Hepatocyte (in vitro differentiated cells): ENCODE results near the gene OBP2A.

Source experiments
- EZH2phosphoT487 ChIP-seq: fragments of 200-600 bp; sonication (generic); IDR thresholded peaks from one replicate; pipeline ENCODE4 v1.6.1; 2018; ENCODE audit warnings: antibody characterized with exemption, mild to moderate bottlenecking, low read depth, moderate library complexity; ENCODE audit not compliant: unreplicated experiment, severe bottlenecking
- TF ChIP-seq, protein P1 (sequence below): fragments of 200-600 bp; sonication (generic); IDR thresholded peaks from 2 replicates; pipeline ENCODE4 v1.5.1; 2016; ENCODE audit warnings: antibody characterized with exemption, mild to moderate bottlenecking; ENCODE audit not compliant: poor library complexity

DNA sequence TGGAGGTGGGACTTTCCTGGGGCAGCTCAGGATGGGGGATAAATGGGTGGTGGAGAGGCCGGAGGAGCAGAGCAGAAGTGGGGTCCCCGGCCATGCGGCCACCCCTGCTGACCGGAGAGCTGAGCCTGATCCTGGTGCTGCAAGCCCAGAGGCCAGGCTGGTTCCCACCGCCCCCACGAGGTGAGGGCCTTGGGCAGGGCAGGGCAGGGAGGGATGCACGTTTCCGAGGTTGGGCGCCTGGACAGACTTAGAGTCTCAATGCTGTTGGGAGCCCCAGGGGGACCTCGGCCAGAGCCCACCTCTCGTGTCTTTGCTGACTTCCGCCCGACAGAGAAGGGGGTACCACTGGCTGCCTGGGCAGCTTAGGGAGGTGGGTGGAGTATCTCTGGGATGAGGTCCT lies 5.5 kb downstream of the OBP2A start:
- no peak for TF ChIP-seq EZH2phosphoT487
- TF ChIP-seq, protein P1, sequence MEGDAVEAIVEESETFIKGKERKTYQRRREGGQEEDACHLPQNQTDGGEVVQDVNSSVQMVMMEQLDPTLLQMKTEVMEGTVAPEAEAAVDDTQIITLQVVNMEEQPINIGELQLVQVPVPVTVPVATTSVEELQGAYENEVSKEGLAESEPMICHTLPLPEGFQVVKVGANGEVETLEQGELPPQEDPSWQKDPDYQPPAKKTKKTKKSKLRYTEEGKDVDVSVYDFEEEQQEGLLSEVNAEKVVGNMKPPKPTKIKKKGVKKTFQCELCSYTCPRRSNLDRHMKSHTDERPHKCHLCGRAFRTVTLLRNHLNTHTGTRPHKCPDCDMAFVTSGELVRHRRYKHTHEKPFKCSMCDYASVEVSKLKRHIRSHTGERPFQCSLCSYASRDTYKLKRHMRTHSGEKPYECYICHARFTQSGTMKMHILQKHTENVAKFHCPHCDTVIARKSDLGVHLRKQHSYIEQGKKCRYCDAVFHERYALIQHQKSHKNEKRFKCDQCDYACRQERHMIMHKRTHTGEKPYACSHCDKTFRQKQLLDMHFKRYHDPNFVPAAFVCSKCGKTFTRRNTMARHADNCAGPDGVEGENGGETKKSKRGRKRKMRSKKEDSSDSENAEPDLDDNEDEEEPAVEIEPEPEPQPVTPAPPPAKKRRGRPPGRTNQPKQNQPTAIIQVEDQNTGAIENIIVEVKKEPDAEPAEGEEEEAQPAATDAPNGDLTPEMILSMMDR = no peak
